Activated CD4-positive, CD25-positive, alpha-beta regulatory T cell (primary cell): Measurements from ENCODE around the gene TMEM94.
"Not testable (repeated sequence)": the region's sequence is repeated elsewhere in the genome, so short reads cannot be mapped to it uniquely, and the experiment has no call there.

Experiments
- DNase-seq, 4 experiments: peaks; one replicate each; lab custom pipeline; 2025; lab: John Stamatoyannopoulos, UW

Gene TMEM94

GRCh38 chr17:75476752-75477489 lies 20.5 kb downstream of the TMEM94 start:
- no peak for DNase-seq

- not testable (repeated sequence) for DNase-seq
Measured at GRCh38 chr17:75477490-75477862, 21.0 kb downstream of the TMEM94 start.

- no peak for DNase-seq
Measured at GRCh38 chr17:75478508-75478907, 22.1 kb downstream of the TMEM94 start.

GRCh38 chr17:75480281-75480680 lies 23.8 kb downstream of the TMEM94 start:
- no peak for DNase-seq

- no peak for DNase-seq
Measured at GRCh38 chr17:75481194-75482068, 25.0 kb downstream of the TMEM94 start.

- no peak for DNase-seq
Measured at GRCh38 chr17:75482098-75482942, 25.9 kb downstream of the TMEM94 start.

GRCh38 chr17:75485688-75486087 lies 29.3 kb downstream of the TMEM94 start:
- no peak for DNase-seq

GRCh38 chr17:75486151-75486550 lies 29.7 kb downstream of the TMEM94 start:
- no peak for DNase-seq

GRCh38 chr17:75486951-75487350 lies 30.5 kb downstream of the TMEM94 start:
- DNase-seq: no peak

GRCh38 chr17:75487351-75488070 lies 31.1 kb downstream of the TMEM94 start:
- peak in 2 of 4 experiments; percentile 19 to 22 for DNase-seq

GRCh38 chr17:75488693-75489510 lies 32.5 kb downstream of the TMEM94 start:
- DNase-seq: no peak

- DNase-seq: no peak
Measured at GRCh38 chr17:75489511-75489955, 33.1 kb downstream of the TMEM94 start.

- DNase-seq: no peak
Measured at GRCh38 chr17:75490173-75490743, 33.8 kb downstream of the TMEM94 start.

- no peak for DNase-seq
Measured at GRCh38 chr17:75490953-75491649, 34.7 kb downstream of the TMEM94 start.

GRCh38 chr17:75491680-75492079 lies 35.2 kb downstream of the TMEM94 start:
- DNase-seq: no peak

- no peak for DNase-seq
Measured at GRCh38 chr17:75492555-75493168, 36.2 kb downstream of the TMEM94 start.

- DNase-seq: no peak
Measured at GRCh38 chr17:75493476-75494129, 37.2 kb downstream of the TMEM94 start.

- no peak for DNase-seq
Measured at GRCh38 chr17:75494326-75494877, 38.0 kb downstream of the TMEM94 start.
